PC-3 (cell line): Measurements from ENCODE around the gene ACAD11. TPM values are rescaled to one million over a fixed set of nuclear protein-coding genes. Genes with fewer than 3 reads are reported as not detected.

ENCODE experiments used
- ATAC-seq: fragments of 200-7000 bp; cut with Tn5 transposase; 2 replicates; pipeline ENCODE4 v1.9.1; 2020; ENCODE audit warnings: mild to moderate bottlenecking, moderate library complexity
- BruUV-seq: library from RNA; stranded (reverse); fragments of 400-500 nt; replicated peaks from 2 replicates; lab custom pipeline; 2021; lab: Mats Ljungman, UMichigan
- CTCF ChIA-PET: fragments of 300-600 bp; sonication (Branson Sonifier 250); formaldehyde crosslinking; loops from one replicate; lab custom pipeline; 2022; ENCODE audit warnings: antibody characterized with exemption; lab: Charles Lee
- POLR2A ChIA-PET: fragments of 300-600 bp; sonication (Branson Sonifier 250); formaldehyde crosslinking; loops from one replicate; lab custom pipeline; 2022; ENCODE audit warnings: antibody characterized with exemption; ENCODE audit not compliant: unreplicated experiment; lab: Charles Lee
- DNase-seq: peaks from one replicate; pipeline ENCODE4 v3.0.0-alpha.2; 2015
- H2AFZ ChIP-seq: fragments of 300-600 bp; sonication (generic); 2 replicates; pipeline ENCODE4 v1.6.0; 2016; ENCODE audit warnings: antibody characterized with exemption, low read length
- H3F3A ChIP-seq: fragments of 300-600 bp; sonication (generic); one replicate; pipeline ENCODE4 v1.6.0; 2017; ENCODE audit warnings: antibody characterized with exemption, low read length, control low read depth, mild to moderate bottlenecking; ENCODE audit not compliant: unreplicated experiment
- H3K27ac ChIP-seq: fragments of 300-600 bp; sonication (generic); 2 replicates; pipeline ENCODE4 v1.5.1; 2016; ENCODE audit warnings: mild to moderate bottlenecking, low read length
- H3K27me3 ChIP-seq: fragments of 300-600 bp; sonication (generic); 2 replicates; pipeline ENCODE4 v1.6.1; 2016; ENCODE audit warnings: low read length, mixed read lengths
- H3K36me3 ChIP-seq: fragments of 300-600 bp; sonication (generic); 2 replicates; pipeline ENCODE4 v1.6.1; 2016; ENCODE audit warnings: low read depth, mixed run types, low read length, mixed read lengths
- H3K4me1 ChIP-seq: fragments of 300-600 bp; sonication (generic); 2 replicates; pipeline ENCODE4 v1.5.1; 2016; ENCODE audit warnings: low read length; ENCODE audit not compliant: insufficient read depth
- H3K4me2 ChIP-seq: fragments of 300-600 bp; sonication (generic); 2 replicates; pipeline ENCODE4 v1.6.0; 2016; ENCODE audit warnings: low read length
- H3K4me3 ChIP-seq: fragments of 300-600 bp; sonication (generic); 2 replicates; pipeline ENCODE4 v1.5.1; 2016; ENCODE audit warnings: mild to moderate bottlenecking, low read length, mixed read lengths
- H3K79me2 ChIP-seq: fragments of 300-600 bp; sonication (generic); 2 replicates; pipeline ENCODE4 v1.6.1; 2017; ENCODE audit warnings: low read length, mixed read lengths
- H3K9ac ChIP-seq: fragments of 300-600 bp; sonication (generic); 2 replicates; pipeline ENCODE4 v1.6.0; 2016; ENCODE audit warnings: mild to moderate bottlenecking, low read length
- H3K9me2 ChIP-seq: fragments of 300-600 bp; sonication (generic); replicated peaks from 2 replicates; pipeline ENCODE4 v1.6.1; 2016; ENCODE audit warnings: mixed run types, low read length, mixed read lengths
- H3K9me3 ChIP-seq: fragments of 300-600 bp; sonication (generic); 2 replicates; pipeline ENCODE4 v1.6.1; 2016; ENCODE audit warnings: low read length, mixed read lengths
- H4K20me1 ChIP-seq: fragments of 300-600 bp; sonication (generic); 2 replicates; pipeline ENCODE4 v1.6.1; 2016; ENCODE audit warnings: low read length, mixed read lengths
- CTCF ChIP-seq: fragments of 300-600 bp; sonication (generic); conservative IDR thresholded peaks from 2 replicates; pipeline ENCODE4 v1.5.1; 2017; ENCODE audit warnings: antibody characterized with exemption, low read depth, mild to moderate bottlenecking, low read length
- EZH2 ChIP-seq: fragments of 300-600 bp; sonication (generic); IDR thresholded peaks from one replicate; pipeline ENCODE4 v1.6.1; 2017; ENCODE audit warnings: antibody characterized with exemption, mild to moderate bottlenecking, low read length; ENCODE audit not compliant: unreplicated experiment
- EZH2phosphoT487 ChIP-seq: fragments of 300-600 bp; sonication (generic); IDR thresholded peaks from 2 replicates; pipeline ENCODE4 v1.6.1; 2018; ENCODE audit warnings: mild to moderate bottlenecking, antibody characterized with exemption, low read length, borderline replicate concordance
- intact Hi-C: fragments of 100-400 bp; cut with micrococcal nuclease; formaldehyde crosslinking; loops from 2 replicates; pipeline ENCODE4 v1.9.0; 2023
- total RNA-seq: library from RNA; depleted of rRNA; stranded (reverse); fragments of >200 nt; gene quantifications from 2 replicates; pipeline ENCODE4 v1.2.3, GENCODE V29; 2014

The ACAD11 gene
- total RNA-seq, 1 experiment from 2014 or later = 4.7 TPM

- H3K4me2 ChIP-seq = no peak overlapping the region
- TF ChIP-seq EZH2phosphoT487 (no peak), CTCF (no peak), EZH2 (no peak)
- no peaks in the 10 kb centered on the region for H3K36me3 ChIP-seq
- no peak overlapping the region for H3K4me3 ChIP-seq
- POLR2A ChIA-PET = no interaction called here
- no peaks in the 10 kb centered on the region for H3K9me3 ChIP-seq
- BruUV-seq = no TSS peak
- H3K27ac ChIP-seq = peak overlapping the region; percentile 56
- no peaks in the 10 kb centered on the region for H3K27me3 ChIP-seq
- CTCF ChIA-PET = interaction anchor here (0.6 kb wide), 1 partner anchor 388 kb away, joined by 3 read pairs; no protein-coding TSS in a partner anchor
- no peaks in the 10 kb centered on the region for H3K9me2 ChIP-seq
- H3F3A ChIP-seq = no peaks in the 10 kb centered on the region
- H3K4me1 ChIP-seq = peaks cover 12% of the 10 kb centered on the region
- ATAC-seq (no peak), DNase-seq (no peak)
- no peaks in the 10 kb centered on the region for H3K79me2 ChIP-seq
- H2AFZ ChIP-seq = no peak overlapping the region
- H3K9ac ChIP-seq = 0 out of 2 replicates have a peak overlapping the region, but pooled peaks have one; percentile 9
- H4K20me1 ChIP-seq = no peaks in the 10 kb centered on the region
- intact Hi-C loops = no loop called here
Observed at GRCh38 chr3:132630612-132631011, 29.0 kb downstream of the ACAD11 start.

- Histone ChIP-seq H3K9ac (peak overlapping the region; percentile 28; the same call in 1 of the 2 replicates), H3K27me3 (no peaks in the 10 kb centered on the region), H3K79me2 (no peaks in the 10 kb centered on the region), H4K20me1 (no peaks in the 10 kb centered on the region), H3K4me2 (0 out of 2 replicates have a peak overlapping the region, but pooled peaks have one; percentile 26), H2AFZ (no peak overlapping the region), H3K4me1 (peaks cover 12% of the 10 kb centered on the region), H3K4me3 (no peak overlapping the region), H3K36me3 (no peaks in the 10 kb centered on the region), H3K9me3 (no peaks in the 10 kb centered on the region), H3K27ac (peak overlapping the region; percentile 79), H3K9me2 (no peaks in the 10 kb centered on the region), H3F3A (no peaks in the 10 kb centered on the region)
- TF ChIP-seq EZH2 (no peak), CTCF (no peak), EZH2phosphoT487 (no peak)
- DNase-seq (peak; percentile 65), ATAC-seq (peak; percentile 88)
- intact Hi-C loops = no loop called here
- ChIA-PET POLR2A (no interaction called here), CTCF (no interaction called here)
- no TSS peak for BruUV-seq
Observed at GRCh38 chr3:132629928-132630327, 29.7 kb downstream of the ACAD11 start.

- Histone ChIP-seq H3K4me2 (no peak overlapping the region), H3K4me1 (peaks cover 12% of the 10 kb centered on the region), H3F3A (no peaks in the 10 kb centered on the region), H3K9me3 (no peaks in the 10 kb centered on the region), H3K9ac (no peak overlapping the region), H3K36me3 (no peaks in the 10 kb centered on the region), H3K27me3 (no peaks in the 10 kb centered on the region), H3K27ac (no peak overlapping the region), H2AFZ (no peak overlapping the region), H4K20me1 (no peaks in the 10 kb centered on the region), H3K79me2 (no peaks in the 10 kb centered on the region), H3K4me3 (no peak overlapping the region), H3K9me2 (no peaks in the 10 kb centered on the region)
- ChIA-PET POLR2A (no interaction called here), CTCF (no interaction called here)
- no peak for ATAC-seq
- BruUV-seq = no TSS peak
- intact Hi-C loops = no loop called here
- no peak for DNase-seq
- TF ChIP-seq EZH2phosphoT487 = no peak
Observed at GRCh38 chr3:132628157-132628556, 31.5 kb downstream of the ACAD11 start.
